HL-60 (cell line): ENCODE data around the gene RAB8A.
A peak's percentile ranks its signal among the peaks of the same experiment; 100 is the strongest.

Experiments
- CTCF ChIP-seq: IDR thresholded peaks from one replicate; pipeline ENCODE4 v1.5.1; 2011; ENCODE audit warnings: low read length, control low read depth, inconsistent platforms; ENCODE audit not compliant: insufficient read depth
- GABPA ChIP-seq: IDR thresholded peaks from 2 replicates; pipeline ENCODE4 v1.6.1; 2012; ENCODE audit warnings: low read depth
- POLR2AphosphoS5 ChIP-seq: IDR thresholded peaks from 2 replicates; pipeline ENCODE4 v1.6.1; 2012; ENCODE audit warnings: low read depth
- SPI1 ChIP-seq: IDR thresholded peaks from 2 replicates; pipeline ENCODE4 v1.6.1; 2012; ENCODE audit warnings: low read depth, mild to moderate bottlenecking, borderline replicate concordance
- TF ChIP-seq, protein P1 (sequence below): IDR thresholded peaks from 2 replicates; pipeline ENCODE4 v1.6.1; 2012; ENCODE audit warnings: low read depth; ENCODE audit not compliant: insufficient replicate concordance

DNA sequence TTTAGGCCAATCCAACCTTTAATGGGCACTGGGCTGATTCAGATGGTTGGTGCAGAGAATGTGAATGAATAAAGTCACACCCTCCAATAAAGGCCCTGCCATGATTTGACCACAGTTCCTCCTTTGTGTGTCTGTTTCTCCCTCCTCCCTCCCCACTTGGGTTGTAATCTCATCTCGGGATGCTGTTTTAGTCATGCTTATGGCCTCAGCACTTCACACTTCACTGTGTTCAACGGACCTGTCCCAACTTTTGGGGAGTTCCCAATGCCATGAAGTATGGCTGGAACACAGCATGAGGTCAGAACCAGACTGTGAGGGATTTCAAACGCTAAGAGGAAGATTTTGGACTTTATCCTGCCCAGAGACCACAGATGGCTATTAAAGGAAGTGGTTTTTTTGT, 5.6 kb upstream of the RAB8A start:
- TF ChIP-seq POLR2AphosphoS5 (no peak), CTCF (no peak), GABPA (no peak), SPI1 (peak; percentile 19; the same call in 1 of the 2 replicates)
- TF ChIP-seq, protein P1, sequence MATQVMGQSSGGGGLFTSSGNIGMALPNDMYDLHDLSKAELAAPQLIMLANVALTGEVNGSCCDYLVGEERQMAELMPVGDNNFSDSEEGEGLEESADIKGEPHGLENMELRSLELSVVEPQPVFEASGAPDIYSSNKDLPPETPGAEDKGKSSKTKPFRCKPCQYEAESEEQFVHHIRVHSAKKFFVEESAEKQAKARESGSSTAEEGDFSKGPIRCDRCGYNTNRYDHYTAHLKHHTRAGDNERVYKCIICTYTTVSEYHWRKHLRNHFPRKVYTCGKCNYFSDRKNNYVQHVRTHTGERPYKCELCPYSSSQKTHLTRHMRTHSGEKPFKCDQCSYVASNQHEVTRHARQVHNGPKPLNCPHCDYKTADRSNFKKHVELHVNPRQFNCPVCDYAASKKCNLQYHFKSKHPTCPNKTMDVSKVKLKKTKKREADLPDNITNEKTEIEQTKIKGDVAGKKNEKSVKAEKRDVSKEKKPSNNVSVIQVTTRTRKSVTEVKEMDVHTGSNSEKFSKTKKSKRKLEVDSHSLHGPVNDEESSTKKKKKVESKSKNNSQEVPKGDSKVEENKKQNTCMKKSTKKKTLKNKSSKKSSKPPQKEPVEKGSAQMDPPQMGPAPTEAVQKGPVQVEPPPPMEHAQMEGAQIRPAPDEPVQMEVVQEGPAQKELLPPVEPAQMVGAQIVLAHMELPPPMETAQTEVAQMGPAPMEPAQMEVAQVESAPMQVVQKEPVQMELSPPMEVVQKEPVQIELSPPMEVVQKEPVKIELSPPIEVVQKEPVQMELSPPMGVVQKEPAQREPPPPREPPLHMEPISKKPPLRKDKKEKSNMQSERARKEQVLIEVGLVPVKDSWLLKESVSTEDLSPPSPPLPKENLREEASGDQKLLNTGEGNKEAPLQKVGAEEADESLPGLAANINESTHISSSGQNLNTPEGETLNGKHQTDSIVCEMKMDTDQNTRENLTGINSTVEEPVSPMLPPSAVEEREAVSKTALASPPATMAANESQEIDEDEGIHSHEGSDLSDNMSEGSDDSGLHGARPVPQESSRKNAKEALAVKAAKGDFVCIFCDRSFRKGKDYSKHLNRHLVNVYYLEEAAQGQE = no peak
